HCT116 (cell line): ENCODE data around the gene PRKAR1A. TPM values are rescaled to one million over a fixed set of nuclear protein-coding genes. Genes with fewer than 3 reads are reported as not detected.

Source experiments
- ATAC-seq: fragments of 200-7000 bp; cut with Tn5 transposase; 2 replicates; pipeline ENCODE4 v1.9.1; 2020; ENCODE audit warnings: mild to moderate bottlenecking, moderate library complexity
- BruUV-seq: library from RNA; stranded (reverse); fragments of 400-500 nt; replicated peaks from 2 replicates; lab custom pipeline; 2021; lab: Mats Ljungman, UMichigan
- CTCF ChIA-PET: fragments of 300-600 bp; sonication (Branson Sonifier 250); formaldehyde crosslinking; loops from one replicate; lab custom pipeline; 2021; ENCODE audit warnings: antibody characterized with exemption; lab: Charles Lee
- POLR2A ChIA-PET: fragments of 300-600, 350-600 bp; sonication (Branson Sonifier 250); formaldehyde crosslinking; loops from one replicate; lab custom pipeline; 2021; ENCODE audit warnings: antibody characterized with exemption; lab: Charles Lee
- RAD21 ChIA-PET, 2 experiments: fragments of 300-600 bp; sonication (Branson Sonifier 250); formaldehyde crosslinking; loops; one replicate each; lab custom pipeline; 2023; ENCODE audit warnings: low total read pairs in 2 of 2; ENCODE audit not compliant: uncharacterized antibody in 2 of 2, unreplicated experiment in 2 of 2, low non-redundant PET in 1 of 2; lab: Charles Lee
- DNase-seq: peaks from one replicate; pipeline ENCODE4 v3.0.0-alpha.2; 2010; ENCODE audit warnings: low read depth, low spot score
- H2AFZ ChIP-seq: fragments of 200-600 bp; shearing (Covaris generic), sonication (generic); 2 replicates; pipeline ENCODE4 v1.6.1; 2017; ENCODE audit warnings: low read depth, mixed run types, mixed read lengths, antibody characterized with exemption, low read length; ENCODE audit not compliant: poor library complexity, severe bottlenecking
- H3K27ac ChIP-seq: 2 replicates; pipeline ENCODE4 v1.5.1; 2012; ENCODE audit warnings: low read depth, low read length
- H3K27me3 ChIP-seq: fragments of 200-600 bp; sonication (generic); 2 replicates; pipeline ENCODE4 v1.6.1; 2016; ENCODE audit warnings: mixed run types, low read length, mixed read lengths; ENCODE audit not compliant: insufficient read depth
- H3K36me3 ChIP-seq, 2 experiments: fragments of 200-500 bp in 1 of 2; fragments of 200-600 bp in 1 of 2; sonication (Bioruptor generic) in 1 of 2; sonication (generic) in 1 of 2; 2 replicates each; pipeline versions ENCODE4 v1.5.1 to v1.6.1; 2014 to 2016; ENCODE audit warnings: low read length in 2 of 2, inconsistent platforms in 1 of 2, mixed read lengths in 1 of 2, mixed run types in 1 of 2; ENCODE audit not compliant: insufficient read depth in 2 of 2, control insufficient read depth in 1 of 2
- H3K4me1 ChIP-seq, 2 experiments: fragments of 200-600 bp in 1 of 2; sonication (generic) in 1 of 2; 2 replicates each; pipeline versions ENCODE4 v1.5.1 to v1.6.1; 2012 to 2017; ENCODE audit warnings: low read length in 2 of 2, inconsistent platforms in 1 of 2, mild to moderate bottlenecking in 1 of 2, mixed read lengths in 1 of 2, mixed run types in 1 of 2, moderate library complexity in 1 of 2; ENCODE audit not compliant: insufficient read depth in 2 of 2, control insufficient read depth in 1 of 2
- H3K4me2 ChIP-seq: fragments of 200-600 bp; sonication (generic); 2 replicates; pipeline ENCODE4 v1.6.1; 2017; ENCODE audit warnings: mixed run types, low read length, mixed read lengths
- H3K4me3 ChIP-seq, 2 experiments: fragments of 200-600 bp in 1 of 2; sonication (generic) in 1 of 2; replicated peaks in 1 of 2; 2 replicates each; pipeline ENCODE4 v1.5.1; 2011 to 2016; ENCODE audit warnings: low read length in 2 of 2, control low read depth in 1 of 2, low read depth in 1 of 2, mild to moderate bottlenecking in 1 of 2, mixed read lengths in 1 of 2, mixed run types in 1 of 2
- H3K79me2 ChIP-seq: fragments of 200-600 bp; sonication (generic); 2 replicates; pipeline ENCODE4 v1.6.1; 2017; ENCODE audit warnings: mild to moderate bottlenecking, mixed run types, low read length, moderate library complexity, mixed read lengths; ENCODE audit not compliant: insufficient read depth
- H3K9ac ChIP-seq: fragments of 200-600 bp; sonication (generic); 2 replicates; pipeline ENCODE4 v1.6.1; 2016; ENCODE audit warnings: low read length, mixed read lengths
- H3K9me2 ChIP-seq: fragments of 200-600 bp; sonication (generic), shearing (Covaris generic); 2 replicates; pipeline ENCODE4 v1.6.1; 2017; ENCODE audit warnings: mixed run types, mild to moderate bottlenecking, moderate library complexity; ENCODE audit not compliant: insufficient read depth
- H3K9me3 ChIP-seq, 2 experiments: fragments of 200-500 bp in 1 of 2; fragments of 200-600 bp in 1 of 2; sonication (Bioruptor generic) in 1 of 2; sonication (generic) in 1 of 2; 2 replicates each; pipeline ENCODE4 v1.6.1; 2014 to 2017; ENCODE audit warnings: low read length in 2 of 2, mixed read lengths in 2 of 2, inconsistent platforms in 1 of 2, low read depth in 1 of 2, mild to moderate bottlenecking in 1 of 2, mixed run types in 1 of 2, moderate library complexity in 1 of 2; ENCODE audit not compliant: control insufficient read depth in 1 of 2, insufficient read depth in 1 of 2
- H4K20me1 ChIP-seq: fragments of 200-600 bp; sonication (generic), shearing (Covaris generic); 2 replicates; pipeline ENCODE4 v1.6.1; 2017; ENCODE audit warnings: mixed run types, mild to moderate bottlenecking, moderate library complexity; ENCODE audit not compliant: insufficient read depth
- CBX3 ChIP-seq: IDR thresholded peaks from 2 replicates; pipeline ENCODE4 v1.6.1; 2012; ENCODE audit warnings: low read depth
- CEBPB ChIP-seq: IDR thresholded peaks from 2 replicates; pipeline ENCODE4 v1.6.1; 2012; ENCODE audit warnings: low read depth
- ELF1 ChIP-seq: IDR thresholded peaks from 2 replicates; pipeline ENCODE4 v1.6.1; 2012; ENCODE audit warnings: low read depth, borderline replicate concordance
- EZH2phosphoT487 ChIP-seq: fragments of 200-600 bp; IDR thresholded peaks from 2 replicates; pipeline ENCODE4 v1.6.1; 2018; ENCODE audit warnings: antibody characterized with exemption, borderline replicate concordance
- FOSL1 ChIP-seq: IDR thresholded peaks from 2 replicates; pipeline ENCODE4 v1.6.1; 2012; ENCODE audit warnings: low read depth
- POLR2A ChIP-seq: IDR thresholded peaks from 2 replicates; pipeline ENCODE4 v1.7.0; 2011; ENCODE audit warnings: borderline replicate concordance; ENCODE audit not compliant: insufficient read depth, insufficient read length; ENCODE audit errors: extremely low read depth
- RAD21 ChIP-seq: IDR thresholded peaks from 2 replicates; pipeline ENCODE4 v1.6.1; 2012; ENCODE audit warnings: low read depth, mild to moderate bottlenecking
- SIN3A ChIP-seq: IDR thresholded peaks from 2 replicates; pipeline ENCODE4 v1.6.1; 2012; ENCODE audit warnings: low read depth
- SRF ChIP-seq: IDR thresholded peaks from 2 replicates; pipeline ENCODE4 v1.6.1; 2012; ENCODE audit warnings: low read depth
- TCF7L2 ChIP-seq: IDR thresholded peaks from 2 replicates; pipeline ENCODE4 v1.7.0; 2011; ENCODE audit warnings: borderline replicate concordance, inconsistent platforms; ENCODE audit not compliant: insufficient read depth, insufficient read length; ENCODE audit errors: extremely low read depth
- YY1 ChIP-seq: IDR thresholded peaks from 2 replicates; pipeline ENCODE4 v1.6.1; 2011; ENCODE audit warnings: low read length, low read depth, moderate library complexity, mild to moderate bottlenecking; ENCODE audit not compliant: insufficient replicate concordance; ENCODE audit errors: extremely low read depth
- ZNF274 ChIP-seq: fragments of 200-500 bp; sonication (Bioruptor generic); IDR thresholded peaks from 2 replicates; pipeline ENCODE4 v1.6.1; 2014; ENCODE audit warnings: mild to moderate bottlenecking, low read depth, low read length, inconsistent platforms
- intact Hi-C: fragments of 100-400 bp; cut with micrococcal nuclease; formaldehyde crosslinking; loops from 2 replicates; pipeline ENCODE4 v1.10.0; 2022
- total RNA-seq: library from RNA; stranded (reverse); gene quantifications from one replicate; pipeline ENCODE4 v1.2.1, GENCODE V29; 2021; ENCODE audit not compliant: unreplicated experiment
- TF ChIP-seq, protein P1 (sequence below): IDR thresholded peaks from 2 replicates; pipeline ENCODE4 v1.6.1; 2012
- TF ChIP-seq, protein P2 (sequence below): IDR thresholded peaks from 2 replicates; pipeline ENCODE4 v1.6.1; 2012; ENCODE audit warnings: low read depth
- TF ChIP-seq, protein P3 (sequence below): IDR thresholded peaks from 2 replicates; pipeline ENCODE4 v1.6.1; 2012
- TF ChIP-seq, protein P4 (sequence below): IDR thresholded peaks from 2 replicates; pipeline ENCODE4 v1.6.1; 2011; ENCODE audit warnings: mild to moderate bottlenecking, low read length, moderate library complexity; ENCODE audit not compliant: insufficient replicate concordance; ENCODE audit errors: extremely low read depth

Gene PRKAR1A
- total RNA-seq, 1 experiment from 2014 or later: 295 TPM

DNA sequence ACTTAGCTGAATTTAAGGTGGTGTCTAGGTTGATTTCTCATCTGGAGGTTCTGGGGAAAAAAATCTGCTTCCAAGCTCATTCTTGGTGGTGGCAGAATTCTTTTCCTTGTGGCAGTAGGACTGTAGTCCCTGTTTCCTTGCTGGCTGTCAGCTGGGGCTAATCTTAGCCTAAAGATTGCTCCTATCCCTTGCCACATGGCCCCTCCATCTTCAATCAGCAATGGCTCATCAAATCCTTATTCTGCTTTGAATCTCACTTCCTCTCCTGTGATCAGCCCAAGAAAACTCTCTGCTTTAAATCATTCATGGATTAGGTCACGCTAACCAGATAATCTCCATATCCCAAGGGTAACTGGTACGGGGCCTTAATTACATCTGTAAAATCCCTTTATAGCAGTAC lies 82.3 kb downstream of the PRKAR1A start:
- H4K20me1 ChIP-seq: no peaks in the 10 kb centered on the region
- no peak overlapping the region for H3K9ac ChIP-seq
- no peaks in the 10 kb centered on the region for H3K9me2 ChIP-seq
- no peaks in the 10 kb centered on the region for H3K36me3 ChIP-seq
- CTCF ChIA-PET: interaction anchor here (1.3 kb wide), 1 partner anchor 20 kb away, joined by 6 read pairs; no protein-coding TSS in a partner anchor
- H3K79me2 ChIP-seq: no peaks in the 10 kb centered on the region
- RAD21 ChIA-PET: no interaction called here
- no TSS peak for BruUV-seq
- no peak overlapping the region for H3K27ac ChIP-seq
- no peaks in the 10 kb centered on the region for H3K4me1 ChIP-seq
- POLR2A ChIA-PET: no interaction called here
- ATAC-seq: no peak
- H3K4me2 ChIP-seq: no peak overlapping the region
- TF ChIP-seq, protein P1, sequence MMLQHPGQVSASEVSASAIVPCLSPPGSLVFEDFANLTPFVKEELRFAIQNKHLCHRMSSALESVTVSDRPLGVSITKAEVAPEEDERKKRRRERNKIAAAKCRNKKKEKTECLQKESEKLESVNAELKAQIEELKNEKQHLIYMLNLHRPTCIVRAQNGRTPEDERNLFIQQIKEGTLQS: no peak
- TF ChIP-seq CEBPB (no peak), SIN3A (no peak), TCF7L2 (no peak), FOSL1 (no peak), ZNF274 (no peak), ELF1 (no peak), SRF (no peak), RAD21 (no peak), YY1 (no peak), CBX3 (no peak), EZH2phosphoT487 (no peak), POLR2A (no peak)
- TF ChIP-seq, protein P2, sequence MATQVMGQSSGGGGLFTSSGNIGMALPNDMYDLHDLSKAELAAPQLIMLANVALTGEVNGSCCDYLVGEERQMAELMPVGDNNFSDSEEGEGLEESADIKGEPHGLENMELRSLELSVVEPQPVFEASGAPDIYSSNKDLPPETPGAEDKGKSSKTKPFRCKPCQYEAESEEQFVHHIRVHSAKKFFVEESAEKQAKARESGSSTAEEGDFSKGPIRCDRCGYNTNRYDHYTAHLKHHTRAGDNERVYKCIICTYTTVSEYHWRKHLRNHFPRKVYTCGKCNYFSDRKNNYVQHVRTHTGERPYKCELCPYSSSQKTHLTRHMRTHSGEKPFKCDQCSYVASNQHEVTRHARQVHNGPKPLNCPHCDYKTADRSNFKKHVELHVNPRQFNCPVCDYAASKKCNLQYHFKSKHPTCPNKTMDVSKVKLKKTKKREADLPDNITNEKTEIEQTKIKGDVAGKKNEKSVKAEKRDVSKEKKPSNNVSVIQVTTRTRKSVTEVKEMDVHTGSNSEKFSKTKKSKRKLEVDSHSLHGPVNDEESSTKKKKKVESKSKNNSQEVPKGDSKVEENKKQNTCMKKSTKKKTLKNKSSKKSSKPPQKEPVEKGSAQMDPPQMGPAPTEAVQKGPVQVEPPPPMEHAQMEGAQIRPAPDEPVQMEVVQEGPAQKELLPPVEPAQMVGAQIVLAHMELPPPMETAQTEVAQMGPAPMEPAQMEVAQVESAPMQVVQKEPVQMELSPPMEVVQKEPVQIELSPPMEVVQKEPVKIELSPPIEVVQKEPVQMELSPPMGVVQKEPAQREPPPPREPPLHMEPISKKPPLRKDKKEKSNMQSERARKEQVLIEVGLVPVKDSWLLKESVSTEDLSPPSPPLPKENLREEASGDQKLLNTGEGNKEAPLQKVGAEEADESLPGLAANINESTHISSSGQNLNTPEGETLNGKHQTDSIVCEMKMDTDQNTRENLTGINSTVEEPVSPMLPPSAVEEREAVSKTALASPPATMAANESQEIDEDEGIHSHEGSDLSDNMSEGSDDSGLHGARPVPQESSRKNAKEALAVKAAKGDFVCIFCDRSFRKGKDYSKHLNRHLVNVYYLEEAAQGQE: no peak
- TF ChIP-seq, protein P3, sequence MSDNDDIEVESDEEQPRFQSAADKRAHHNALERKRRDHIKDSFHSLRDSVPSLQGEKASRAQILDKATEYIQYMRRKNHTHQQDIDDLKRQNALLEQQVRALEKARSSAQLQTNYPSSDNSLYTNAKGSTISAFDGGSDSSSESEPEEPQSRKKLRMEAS: no peak
- TF ChIP-seq, protein P4, sequence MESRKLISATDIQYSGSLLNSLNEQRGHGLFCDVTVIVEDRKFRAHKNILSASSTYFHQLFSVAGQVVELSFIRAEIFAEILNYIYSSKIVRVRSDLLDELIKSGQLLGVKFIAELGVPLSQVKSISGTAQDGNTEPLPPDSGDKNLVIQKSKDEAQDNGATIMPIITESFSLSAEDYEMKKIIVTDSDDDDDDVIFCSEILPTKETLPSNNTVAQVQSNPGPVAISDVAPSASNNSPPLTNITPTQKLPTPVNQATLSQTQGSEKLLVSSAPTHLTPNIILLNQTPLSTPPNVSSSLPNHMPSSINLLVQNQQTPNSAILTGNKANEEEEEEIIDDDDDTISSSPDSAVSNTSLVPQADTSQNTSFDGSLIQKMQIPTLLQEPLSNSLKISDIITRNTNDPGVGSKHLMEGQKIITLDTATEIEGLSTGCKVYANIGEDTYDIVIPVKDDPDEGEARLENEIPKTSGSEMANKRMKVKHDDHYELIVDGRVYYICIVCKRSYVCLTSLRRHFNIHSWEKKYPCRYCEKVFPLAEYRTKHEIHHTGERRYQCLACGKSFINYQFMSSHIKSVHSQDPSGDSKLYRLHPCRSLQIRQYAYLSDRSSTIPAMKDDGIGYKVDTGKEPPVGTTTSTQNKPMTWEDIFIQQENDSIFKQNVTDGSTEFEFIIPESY: no peak
- no peak overlapping the region for H3K4me3 ChIP-seq
- no peak overlapping the region for H2AFZ ChIP-seq
- intact Hi-C loops: no loop called here
- no peaks in the 10 kb centered on the region for H3K27me3 ChIP-seq
- no peaks in the 10 kb centered on the region for H3K9me3 ChIP-seq
- no peak for DNase-seq
